GM23248 (cell line): ENCODE results near the gene KCNN3.

Experiments
- EZH2 ChIP-seq: fragments of 200-600 bp; sonication (generic); IDR thresholded peaks from 2 replicates; pipeline ENCODE4 v1.6.1; 2018; ENCODE audit warnings: antibody characterized with exemption, mild to moderate bottlenecking; ENCODE audit not compliant: insufficient read depth, poor library complexity, severe bottlenecking
- EZH2phosphoT487 ChIP-seq: fragments of 200-600 bp; sonication (generic); IDR thresholded peaks from 2 replicates; pipeline ENCODE4 v1.6.1; 2018; ENCODE audit warnings: antibody characterized with exemption, moderate library complexity, mild to moderate bottlenecking, low read depth; ENCODE audit not compliant: insufficient read depth

- TF ChIP-seq EZH2 (no peak), EZH2phosphoT487 (no peak)
Observed at GRCh38 chr1:154837672-154838171, 32.4 kb downstream of the KCNN3 start.
